ENCODE data around the gene SLC25A26.

The SLC25A26 gene

GRCh38 chr3:66407611-66408218 is 186.9 kb downstream of the SLC25A26 start:
- Histone ChIP-seq H3K9me3 (no peaks in the 10 kb centered on the region), H3K27me3 (no peaks in the 10 kb centered on the region), H3K4me3 (ENCODE audit: low read depth, low read length) (no peak overlapping the region), H3K36me3 (no peaks in the 10 kb centered on the region), H3K4me1 (no peaks in the 10 kb centered on the region)
- peak; percentile 94 for TF ChIP-seq CTCF (IDR thresholded peaks at IDR 0.05; ENCODE audit: low read depth, low read length)
- peak; percentile 79 for DNase-seq

GRCh38 chr3:66409771-66410754 is 189.3 kb downstream of the SLC25A26 start:
- DNase-seq = no peak
- no peaks in the 10 kb centered on the region for H3K36me3 ChIP-seq
- H3K27me3 ChIP-seq = no peaks in the 10 kb centered on the region
- H3K9me3 ChIP-seq = no peaks in the 10 kb centered on the region
- H3K4me1 ChIP-seq = peaks cover 6% of the 10 kb centered on the region; the same call in 1 of the 2 replicates
- no peak overlapping the region for H3K4me3 ChIP-seq (ENCODE audit: low read depth, low read length)
- TF ChIP-seq CTCF (IDR thresholded peaks at IDR 0.05; ENCODE audit: low read depth, low read length) = no peak

- H3K27me3 ChIP-seq = no peaks in the 10 kb centered on the region
- peaks cover 6% of the 10 kb centered on the region for H3K4me1 ChIP-seq
- no peaks in the 10 kb centered on the region for H3K9me3 ChIP-seq
- no peak for TF ChIP-seq CTCF (IDR thresholded peaks at IDR 0.05; ENCODE audit: low read depth, low read length)
- DNase-seq = no peak
- H3K36me3 ChIP-seq = no peaks in the 10 kb centered on the region
- H3K4me3 ChIP-seq (ENCODE audit: low read depth, low read length) = no peak overlapping the region
Observed at GRCh38 chr3:66410976-66411375, 190.2 kb downstream of the SLC25A26 start.

GRCh38 chr3:66411474-66411873 is 190.7 kb downstream of the SLC25A26 start:
- Histone ChIP-seq H3K36me3 (no peaks in the 10 kb centered on the region), H3K27me3 (no peaks in the 10 kb centered on the region), H3K9me3 (no peaks in the 10 kb centered on the region), H3K4me3 (ENCODE audit: low read depth, low read length) (no peak overlapping the region), H3K4me1 (peaks cover 6% of the 10 kb centered on the region)
- no peak for TF ChIP-seq CTCF (IDR thresholded peaks at IDR 0.05; ENCODE audit: low read depth, low read length)
- DNase-seq = no peak

- H3K9me3 ChIP-seq = no peaks in the 10 kb centered on the region
- H3K36me3 ChIP-seq = no peaks in the 10 kb centered on the region
- DNase-seq = no peak
- no peaks in the 10 kb centered on the region for H3K27me3 ChIP-seq
- H3K4me1 ChIP-seq = peaks cover 6% of the 10 kb centered on the region
- no peak for TF ChIP-seq CTCF (IDR thresholded peaks at IDR 0.05; ENCODE audit: low read depth, low read length)
- H3K4me3 ChIP-seq (ENCODE audit: low read depth, low read length) = no peak overlapping the region
Observed at GRCh38 chr3:66411961-66412887, 191.4 kb downstream of the SLC25A26 start.
